Esophagus mucosa (tissue), 1 donor: Measurements from ENCODE around the gene PDE5A. TPM values are rescaled to one million over a fixed set of nuclear protein-coding genes. Genes with fewer than 3 reads are reported as not detected.
"Not testable (repeated sequence)": the region's sequence is repeated elsewhere in the genome, so short reads cannot be mapped to it uniquely, and the experiment has no call there.

Experiments used
- ATAC-seq: fragments of 200-7000 bp; cut with Tn5 transposase; one replicate; pipeline ENCODE4 v1.9.1; 2020
- total RNA-seq: library from RNA; stranded (reverse); gene quantifications from one replicate; pipeline ENCODE4 v1.2.4, GENCODE V29; 2023
- donor health status: DM: yes; HTN: yes; CAD: no.

The PDE5A gene
- total RNA-seq, 1 donor from 2014 or later: 1.7 TPM

- no peak for ATAC-seq
Observed at GRCh38 chr4:119518230-119518892, 110.2 kb downstream of the PDE5A start.

DNA sequence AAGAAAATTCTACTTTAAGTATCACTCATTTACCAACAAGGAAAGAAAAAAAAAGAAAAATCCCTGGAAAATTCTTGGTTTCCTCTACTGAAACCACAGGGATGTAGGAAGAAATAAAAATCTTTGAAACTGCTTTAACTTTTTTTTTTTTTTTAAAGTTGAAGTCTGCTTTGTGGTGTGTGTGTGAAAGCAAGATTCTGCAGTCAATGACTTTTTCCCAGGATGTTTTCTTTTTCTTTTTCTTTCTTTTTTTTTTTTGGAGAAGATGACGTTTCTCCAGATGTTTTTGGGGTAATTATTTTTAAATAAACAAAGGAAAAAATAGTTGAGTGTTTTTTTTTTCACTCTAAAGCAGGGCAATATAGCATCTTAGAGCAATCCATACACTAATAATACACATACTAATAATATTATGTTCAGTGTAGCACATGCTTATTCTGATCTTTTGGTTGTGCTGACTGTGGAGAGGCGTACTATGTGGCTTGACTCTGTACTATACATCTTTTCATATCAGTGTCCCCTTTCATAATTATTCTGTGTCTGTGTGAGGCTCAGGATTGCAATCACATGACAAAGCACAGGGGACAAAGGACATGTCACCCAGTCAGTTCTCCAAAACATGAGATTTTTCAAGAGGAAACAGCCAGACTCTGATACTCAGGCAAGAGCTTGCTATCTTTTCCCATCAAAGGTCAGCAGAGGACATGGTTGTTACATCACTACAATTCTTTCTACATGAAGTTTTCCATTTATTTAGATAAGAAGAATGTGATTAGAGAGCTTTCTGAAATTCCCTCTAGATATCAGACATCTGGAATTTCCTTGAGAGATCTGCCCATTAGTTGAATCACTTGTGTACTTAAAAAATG lies 111.0 kb downstream of the PDE5A start:
- no peak for ATAC-seq

- no peak for ATAC-seq
Observed at GRCh38 chr4:119512398-119512797, 116.2 kb downstream of the PDE5A start.

- no peak for ATAC-seq
Observed at GRCh38 chr4:119510395-119511149, 118.0 kb downstream of the PDE5A start.

- no peak for ATAC-seq
Observed at GRCh38 chr4:119508281-119508680, 120.3 kb downstream of the PDE5A start.

DNA sequence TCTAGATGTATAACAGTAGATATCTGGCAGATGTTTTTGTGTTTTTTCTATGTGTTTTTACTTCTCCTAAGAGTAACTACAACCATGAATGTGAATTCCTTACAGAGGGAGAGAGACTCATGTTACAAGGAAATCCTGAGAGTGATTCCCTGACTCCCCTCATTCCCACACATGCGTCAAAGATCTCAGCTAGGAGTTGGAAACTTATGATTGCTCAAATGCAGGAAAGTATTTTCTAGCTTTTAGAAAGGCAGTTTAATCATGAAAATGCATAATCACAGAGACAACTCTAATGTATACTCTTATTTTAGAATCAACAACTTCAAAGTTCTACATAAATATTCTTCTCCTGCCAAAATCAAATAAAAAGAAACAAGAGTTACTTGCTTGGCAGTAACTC lies 121.8 kb downstream of the PDE5A start:
- no peak for ATAC-seq

GRCh38 chr4:119504616-119505015 lies 124.0 kb downstream of the PDE5A start:
- no peak for ATAC-seq

GRCh38 chr4:119501740-119502139 lies 126.9 kb downstream of the PDE5A start:
- no peak for ATAC-seq

DNA sequence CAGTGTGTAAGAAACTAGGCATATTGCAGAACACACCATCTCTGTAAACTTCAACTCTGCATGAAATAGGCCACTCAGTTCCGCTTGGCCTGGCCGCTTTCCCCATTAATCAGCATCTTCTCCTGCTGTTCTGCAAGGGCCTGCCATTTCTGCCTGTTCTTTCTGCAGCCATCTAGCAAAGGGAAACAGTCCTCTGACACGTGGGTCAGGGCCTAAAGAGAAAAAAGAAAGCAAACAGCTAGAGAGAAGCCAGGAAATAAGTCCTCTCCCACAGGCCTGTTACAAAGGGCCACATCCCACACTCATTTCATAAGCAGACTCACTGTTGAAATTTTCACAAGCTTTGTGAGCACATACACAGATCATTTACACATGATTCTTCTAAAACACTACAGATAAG lies 130.1 kb downstream of the PDE5A start:
- no peak for ATAC-seq

- ATAC-seq: no peak
Observed at GRCh38 chr4:119493886-119494285, 134.7 kb downstream of the PDE5A start.

DNA sequence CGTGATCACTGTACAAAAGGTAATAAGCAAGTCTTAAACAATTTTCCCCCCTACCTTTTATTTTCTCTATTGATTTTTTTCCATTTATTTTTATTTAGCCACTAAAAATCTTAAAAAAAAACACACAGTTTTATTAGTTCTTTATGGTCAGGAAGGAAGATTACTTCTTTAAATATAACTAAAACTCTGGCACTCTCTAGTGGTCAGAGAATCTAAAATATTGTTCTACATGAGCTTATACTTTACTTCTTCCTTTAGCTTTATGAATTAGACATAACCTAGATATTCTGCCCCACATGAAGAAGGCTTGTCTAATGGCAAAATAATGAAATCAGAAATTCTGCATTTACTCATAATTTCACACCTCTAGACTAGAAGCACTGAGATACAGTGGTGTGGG lies 135.2 kb downstream of the PDE5A start:
- no peak for ATAC-seq

GRCh38 chr4:119490335-119490734 lies 138.3 kb downstream of the PDE5A start:
- ATAC-seq: no peak

DNA sequence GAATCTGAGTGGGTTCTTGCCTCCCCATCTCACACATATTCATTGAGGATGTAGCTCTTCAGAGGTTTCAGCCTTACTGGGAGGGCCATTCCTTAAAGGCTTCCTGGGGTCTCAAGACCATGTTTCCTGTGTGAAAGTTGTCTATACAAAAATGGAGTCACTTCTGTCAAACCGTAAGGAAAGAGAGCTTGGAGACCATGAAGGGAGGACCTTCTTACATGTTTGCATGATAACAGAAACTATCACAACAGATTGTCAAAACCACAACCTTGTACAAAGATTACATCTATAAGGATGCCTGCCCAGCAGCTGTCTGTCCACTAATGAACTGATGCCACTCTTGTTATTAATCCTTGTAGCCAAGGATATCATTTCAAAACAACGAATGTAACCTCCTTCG lies 139.3 kb downstream of the PDE5A start:
- no peak for ATAC-seq

- ATAC-seq: no peak
Observed at GRCh38 chr4:119480331-119480730, 148.3 kb downstream of the PDE5A start.

- ATAC-seq: no peak
Observed at GRCh38 chr4:119479835-119480234, 148.8 kb downstream of the PDE5A start.

DNA sequence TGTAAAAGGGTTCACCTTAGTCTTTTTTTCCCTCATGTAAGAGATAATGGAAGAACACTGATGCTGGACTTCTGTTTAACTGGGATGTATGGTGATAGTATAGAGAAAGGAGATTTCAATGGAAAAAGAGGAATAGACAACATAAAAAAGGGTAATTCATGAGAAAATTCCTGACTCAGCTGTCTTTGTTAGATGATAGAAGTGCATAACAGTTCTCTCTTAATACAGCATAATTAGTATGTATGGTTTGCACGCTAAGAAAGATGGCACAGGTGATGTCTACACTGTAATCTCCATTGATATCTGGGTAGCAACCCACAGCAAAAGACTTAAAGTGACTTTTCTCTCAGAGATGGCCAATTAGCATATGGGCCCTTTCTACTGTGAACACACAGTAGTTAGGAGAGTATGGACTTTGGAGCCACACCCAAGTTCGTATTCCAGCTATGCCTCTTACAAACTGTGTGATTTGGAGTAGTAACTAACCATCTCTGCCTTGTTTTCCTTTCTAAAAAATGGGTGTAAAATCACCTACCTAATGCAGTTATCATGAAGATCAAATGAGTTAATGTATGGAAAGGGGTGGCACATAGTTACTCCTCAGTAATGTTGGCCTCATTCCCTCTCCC lies 149.3 kb downstream of the PDE5A start:
- no peak for ATAC-seq

DNA sequence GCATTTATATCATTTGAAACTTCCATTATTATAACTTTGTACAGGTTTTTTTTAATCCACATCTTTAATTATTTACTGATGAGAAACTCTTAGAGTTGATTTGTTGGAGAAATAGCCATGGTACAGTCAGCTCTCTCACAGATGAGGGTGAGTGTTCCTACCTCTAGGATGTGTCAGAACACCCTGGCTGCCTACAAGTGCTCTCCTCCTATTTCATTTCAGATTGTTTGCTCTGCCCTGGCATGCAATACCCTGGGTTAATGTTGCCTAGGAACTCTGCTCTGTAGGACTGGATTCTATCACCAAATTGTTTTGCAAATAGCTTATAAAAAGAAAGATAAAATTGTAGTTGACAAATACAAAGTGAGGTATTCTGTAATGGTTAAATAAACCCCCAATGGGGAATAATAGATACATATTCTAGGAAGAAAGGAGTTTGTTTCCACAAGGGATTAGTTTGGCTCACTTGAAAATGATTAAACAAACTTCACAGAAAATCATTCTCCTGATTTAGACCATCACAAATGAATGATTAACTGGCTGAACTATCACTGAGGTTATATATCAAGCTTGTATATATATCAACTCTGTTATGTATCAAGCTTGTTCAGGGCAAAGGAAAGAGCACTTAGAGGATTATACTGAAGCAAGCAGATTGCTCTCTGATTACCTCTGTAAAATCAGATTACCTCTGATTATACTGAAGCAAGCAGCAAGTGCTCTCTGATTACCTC lies 150.0 kb downstream of the PDE5A start:
- no peak for ATAC-seq

DNA sequence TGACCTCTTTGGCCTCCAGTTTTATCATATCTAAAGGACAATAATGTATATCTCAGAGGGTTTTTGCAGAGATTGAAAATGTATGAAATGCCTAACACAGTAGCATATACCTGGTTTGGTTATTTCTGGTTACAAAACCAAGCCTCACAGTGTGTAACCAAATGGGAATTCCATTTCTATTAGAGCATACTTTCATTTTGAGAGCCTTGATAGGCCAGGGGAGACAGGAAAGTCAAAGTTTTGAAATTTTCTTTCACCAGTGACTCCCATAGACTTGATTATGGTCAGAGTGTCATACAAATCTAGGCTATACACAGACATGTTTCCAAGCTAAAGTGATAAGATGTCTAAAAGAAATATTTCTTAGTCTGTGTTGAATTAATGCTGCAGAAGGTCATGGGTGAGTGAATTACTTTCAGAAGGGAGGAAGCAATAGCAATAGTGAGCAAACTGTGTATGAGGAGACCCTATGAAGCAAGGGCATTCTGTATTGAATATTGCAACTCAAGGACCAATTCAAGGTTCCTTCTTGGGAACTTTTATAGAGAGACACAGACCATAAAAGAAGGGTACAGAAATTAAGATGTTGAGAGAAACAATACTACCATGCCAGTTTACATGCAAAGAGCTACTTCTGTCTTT lies 151.1 kb downstream of the PDE5A start:
- no peak for ATAC-seq

GRCh38 chr4:119471259-119471658 lies 157.3 kb downstream of the PDE5A start:
- ATAC-seq: no peak

DNA sequence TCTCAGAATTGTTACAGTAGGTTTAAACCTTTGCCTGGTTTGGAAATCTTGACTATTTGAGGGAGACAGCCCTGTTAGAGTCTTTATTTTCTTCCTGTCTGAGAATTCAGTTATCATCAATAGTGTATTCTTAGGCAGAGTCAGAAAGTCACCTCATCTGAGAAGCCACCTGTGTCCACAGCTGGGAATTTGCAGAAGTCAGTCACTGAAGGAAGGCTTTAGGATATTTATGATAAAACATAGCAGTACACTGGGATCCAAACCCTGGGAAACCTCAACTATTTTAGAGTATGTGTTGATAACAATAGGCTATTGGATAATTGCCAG lies 157.9 kb downstream of the PDE5A start:
- ATAC-seq: not testable (repeated sequence)

- not testable (repeated sequence) for ATAC-seq
Observed at GRCh38 chr4:119470021-119470736, 158.4 kb downstream of the PDE5A start.
